Measurements from ENCODE around the gene KRT81. TPM values are rescaled to one million over a fixed set of nuclear protein-coding genes. Genes with fewer than 3 reads are reported as not detected.

Gene KRT81
- polyA plus RNA-seq, 1 donor from 2014 or later, result not detected

DNA sequence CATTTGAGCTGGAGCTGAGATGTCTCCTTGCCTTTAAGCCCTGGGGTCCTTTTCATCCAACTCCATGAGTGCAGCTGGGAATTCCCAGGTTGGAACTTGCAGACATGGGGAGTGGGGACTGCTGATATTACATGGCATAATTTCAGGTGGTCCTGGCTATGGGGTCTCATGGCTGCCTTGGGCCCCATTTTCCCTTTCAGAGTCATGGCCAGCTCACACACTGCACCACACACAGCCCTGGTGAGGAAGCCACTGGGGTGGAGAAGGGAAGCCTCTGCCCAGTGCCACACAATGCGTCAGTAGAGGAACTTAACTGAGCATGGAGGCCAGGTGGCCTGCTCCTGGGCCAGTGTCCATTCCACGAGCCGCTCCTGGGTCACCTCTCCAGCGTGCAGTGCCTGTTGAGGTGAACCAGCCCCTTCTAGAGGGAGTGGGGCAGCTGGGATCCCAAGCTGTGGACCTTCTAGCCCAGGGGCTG is 34.2 kb downstream of the KRT81 start:
- H3K9me3 ChIP-seq (ENCODE audit: low read length), result no peaks in the 10 kb centered on the region
- no peaks in the 10 kb centered on the region for H3K36me3 ChIP-seq (ENCODE audit: insufficient read depth, low read length)
- H2AFZ ChIP-seq (ENCODE audit: low read depth, low read length), result no peak overlapping the region
- no peak overlapping the region for H3K27ac ChIP-seq (ENCODE audit: low read length)
- no peaks in the 10 kb centered on the region for H3F3A ChIP-seq (ENCODE audit: insufficient read depth, low read length, poor library complexity, severe bottlenecking)
- no peak overlapping the region for H3K4me2 ChIP-seq (ENCODE audit: low read length)
- peaks cover 26% of the 10 kb centered on the region for H3K27me3 ChIP-seq (ENCODE audit: insufficient read depth, low read depth, low read length)
- H3K79me2 ChIP-seq (replicated peaks; ENCODE audit: insufficient read depth, low read length), result no peaks in the 10 kb centered on the region
- H3K4me3 ChIP-seq (ENCODE audit: low read length), result no peak overlapping the region
- TF ChIP-seq RAD21 (conservative IDR thresholded peaks at IDR 0.05) (no peak), POLR2AphosphoS5 (IDR thresholded peaks at IDR 0.05) (no peak), SMC3 (conservative IDR thresholded peaks at IDR 0.05; ENCODE audit: poor library complexity) (no peak), TAF1 (IDR thresholded peaks at IDR 0.05; ENCODE audit: low read depth) (no peak), EZH2 (IDR thresholded peaks at IDR 0.05; ENCODE audit: borderline replicate concordance, insufficient read depth, low read length, poor library complexity, severe bottlenecking) (no peak), MXI1 (conservative IDR thresholded peaks at IDR 0.05; ENCODE audit: poor library complexity, severe bottlenecking) (no peak), EP300 (conservative IDR thresholded peaks at IDR 0.05; ENCODE audit: poor library complexity, severe bottlenecking) (no peak)
- TF ChIP-seq, protein P1, sequence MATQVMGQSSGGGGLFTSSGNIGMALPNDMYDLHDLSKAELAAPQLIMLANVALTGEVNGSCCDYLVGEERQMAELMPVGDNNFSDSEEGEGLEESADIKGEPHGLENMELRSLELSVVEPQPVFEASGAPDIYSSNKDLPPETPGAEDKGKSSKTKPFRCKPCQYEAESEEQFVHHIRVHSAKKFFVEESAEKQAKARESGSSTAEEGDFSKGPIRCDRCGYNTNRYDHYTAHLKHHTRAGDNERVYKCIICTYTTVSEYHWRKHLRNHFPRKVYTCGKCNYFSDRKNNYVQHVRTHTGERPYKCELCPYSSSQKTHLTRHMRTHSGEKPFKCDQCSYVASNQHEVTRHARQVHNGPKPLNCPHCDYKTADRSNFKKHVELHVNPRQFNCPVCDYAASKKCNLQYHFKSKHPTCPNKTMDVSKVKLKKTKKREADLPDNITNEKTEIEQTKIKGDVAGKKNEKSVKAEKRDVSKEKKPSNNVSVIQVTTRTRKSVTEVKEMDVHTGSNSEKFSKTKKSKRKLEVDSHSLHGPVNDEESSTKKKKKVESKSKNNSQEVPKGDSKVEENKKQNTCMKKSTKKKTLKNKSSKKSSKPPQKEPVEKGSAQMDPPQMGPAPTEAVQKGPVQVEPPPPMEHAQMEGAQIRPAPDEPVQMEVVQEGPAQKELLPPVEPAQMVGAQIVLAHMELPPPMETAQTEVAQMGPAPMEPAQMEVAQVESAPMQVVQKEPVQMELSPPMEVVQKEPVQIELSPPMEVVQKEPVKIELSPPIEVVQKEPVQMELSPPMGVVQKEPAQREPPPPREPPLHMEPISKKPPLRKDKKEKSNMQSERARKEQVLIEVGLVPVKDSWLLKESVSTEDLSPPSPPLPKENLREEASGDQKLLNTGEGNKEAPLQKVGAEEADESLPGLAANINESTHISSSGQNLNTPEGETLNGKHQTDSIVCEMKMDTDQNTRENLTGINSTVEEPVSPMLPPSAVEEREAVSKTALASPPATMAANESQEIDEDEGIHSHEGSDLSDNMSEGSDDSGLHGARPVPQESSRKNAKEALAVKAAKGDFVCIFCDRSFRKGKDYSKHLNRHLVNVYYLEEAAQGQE (IDR thresholded peaks at IDR 0.05; ENCODE audit: borderline replicate concordance), result no peak
- TF ChIP-seq, protein P2, sequence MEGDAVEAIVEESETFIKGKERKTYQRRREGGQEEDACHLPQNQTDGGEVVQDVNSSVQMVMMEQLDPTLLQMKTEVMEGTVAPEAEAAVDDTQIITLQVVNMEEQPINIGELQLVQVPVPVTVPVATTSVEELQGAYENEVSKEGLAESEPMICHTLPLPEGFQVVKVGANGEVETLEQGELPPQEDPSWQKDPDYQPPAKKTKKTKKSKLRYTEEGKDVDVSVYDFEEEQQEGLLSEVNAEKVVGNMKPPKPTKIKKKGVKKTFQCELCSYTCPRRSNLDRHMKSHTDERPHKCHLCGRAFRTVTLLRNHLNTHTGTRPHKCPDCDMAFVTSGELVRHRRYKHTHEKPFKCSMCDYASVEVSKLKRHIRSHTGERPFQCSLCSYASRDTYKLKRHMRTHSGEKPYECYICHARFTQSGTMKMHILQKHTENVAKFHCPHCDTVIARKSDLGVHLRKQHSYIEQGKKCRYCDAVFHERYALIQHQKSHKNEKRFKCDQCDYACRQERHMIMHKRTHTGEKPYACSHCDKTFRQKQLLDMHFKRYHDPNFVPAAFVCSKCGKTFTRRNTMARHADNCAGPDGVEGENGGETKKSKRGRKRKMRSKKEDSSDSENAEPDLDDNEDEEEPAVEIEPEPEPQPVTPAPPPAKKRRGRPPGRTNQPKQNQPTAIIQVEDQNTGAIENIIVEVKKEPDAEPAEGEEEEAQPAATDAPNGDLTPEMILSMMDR (IDR thresholded peaks at IDR 0.05; ENCODE audit: poor library complexity, severe bottlenecking), result no peak
- no peaks in the 10 kb centered on the region for H4K20me1 ChIP-seq (ENCODE audit: insufficient read depth)
- no peak overlapping the region for H3K9ac ChIP-seq (ENCODE audit: low read length)
- H3K9me2 ChIP-seq (ENCODE audit: insufficient read depth, low read length), result no peaks in the 10 kb centered on the region

DNA sequence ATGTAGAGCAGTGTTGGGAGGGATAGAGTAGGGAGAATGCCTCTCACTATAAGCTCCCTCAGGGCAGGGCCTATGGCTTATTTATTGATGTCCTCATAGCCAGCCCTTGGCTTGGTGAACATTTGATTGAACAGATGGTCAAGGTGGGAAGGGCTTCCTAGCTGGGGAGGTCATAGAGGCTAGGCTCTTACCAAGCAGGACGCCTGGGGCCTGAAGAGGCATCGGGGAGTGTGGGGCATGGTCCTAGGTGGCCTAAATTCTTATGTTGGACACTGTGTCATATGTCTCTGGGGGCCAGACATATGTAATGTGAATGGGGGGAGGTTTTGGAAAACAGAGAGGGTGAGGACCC is 34.8 kb downstream of the KRT81 start:
- Histone ChIP-seq H3K27me3 (ENCODE audit: insufficient read depth, low read depth, low read length) (peaks cover 26% of the 10 kb centered on the region), H2AFZ (ENCODE audit: low read depth, low read length) (no peak overlapping the region), H3K27ac (ENCODE audit: low read length) (no peak overlapping the region), H3K4me3 (ENCODE audit: low read length) (no peak overlapping the region), H3K79me2 (replicated peaks; ENCODE audit: insufficient read depth, low read length) (no peaks in the 10 kb centered on the region), H3K9ac (ENCODE audit: low read length) (no peak overlapping the region), H3F3A (ENCODE audit: insufficient read depth, low read length, poor library complexity, severe bottlenecking) (no peaks in the 10 kb centered on the region), H3K9me2 (ENCODE audit: insufficient read depth, low read length) (no peaks in the 10 kb centered on the region), H3K9me3 (ENCODE audit: low read length) (no peaks in the 10 kb centered on the region), H3K4me2 (ENCODE audit: low read length) (no peak overlapping the region), H4K20me1 (ENCODE audit: insufficient read depth) (no peaks in the 10 kb centered on the region), H3K36me3 (ENCODE audit: insufficient read depth, low read length) (no peaks in the 10 kb centered on the region)
- TF ChIP-seq POLR2AphosphoS5 (IDR thresholded peaks at IDR 0.05), result no peak
- TF ChIP-seq SMC3 (conservative IDR thresholded peaks at IDR 0.05; ENCODE audit: poor library complexity), result no peak
- TF ChIP-seq MXI1 (conservative IDR thresholded peaks at IDR 0.05; ENCODE audit: poor library complexity, severe bottlenecking), result no peak
- TF ChIP-seq, protein P2 (IDR thresholded peaks at IDR 0.05; ENCODE audit: poor library complexity, severe bottlenecking), result no peak
- TF ChIP-seq TAF1 (IDR thresholded peaks at IDR 0.05; ENCODE audit: low read depth), result no peak
- TF ChIP-seq, protein P1 (IDR thresholded peaks at IDR 0.05; ENCODE audit: borderline replicate concordance), result no peak
- TF ChIP-seq RAD21 (conservative IDR thresholded peaks at IDR 0.05), result no peak
- TF ChIP-seq EP300 (conservative IDR thresholded peaks at IDR 0.05; ENCODE audit: poor library complexity, severe bottlenecking), result no peak
- TF ChIP-seq EZH2 (IDR thresholded peaks at IDR 0.05; ENCODE audit: borderline replicate concordance, insufficient read depth, low read length, poor library complexity, severe bottlenecking), result no peak
